CD4-positive, alpha-beta T cell (primary cell): Measurements from ENCODE around the gene MCTP1. TPM values are rescaled to one million over a fixed set of nuclear protein-coding genes. Genes with fewer than 3 reads are reported as not detected.

Experiments
- ATAC-seq: fragments of 200-7000 bp; cut with Tn5 transposase; one replicate; pipeline ENCODE4 v1.10.0; 2022; ENCODE audit warnings: mild to moderate bottlenecking; ENCODE audit not compliant: poor library complexity
- CTCF ChIA-PET: fragments of 350-600 bp; sonication (Branson Sonifier 250); formaldehyde crosslinking; loops from one replicate; lab custom pipeline; 2021; ENCODE audit warnings: antibody characterized with exemption, inconsistent platforms; lab: Charles Lee
- POLR2A ChIA-PET: fragments of 350-600 bp; sonication (Branson Sonifier 250); formaldehyde crosslinking; loops from one replicate; lab custom pipeline; 2021; ENCODE audit warnings: antibody characterized with exemption, inconsistent platforms; lab: Charles Lee
- DNase-seq, 14 experiments: peaks; one replicate each; pipeline ENCODE4 v3.0.0-alpha.2; 2013 to 2020; ENCODE audit warnings: mixed read lengths in 2 of 14
- H3K27ac ChIP-seq, 2 donors: one replicate each; pipeline versions ENCODE4 v1.5.1 to v1.7.0; 2013; ENCODE audit warnings: low read length in 2 of 2, low read depth in 1 of 2, mild to moderate bottlenecking in 1 of 2
- H3K27me3 ChIP-seq, 2 experiments: 1 replicate in 1 of 2; 2 replicates in 1 of 2; pipeline versions ENCODE4 v1.6.1 to v1.7.0; 2013; ENCODE audit warnings: low read length in 2 of 2, control low read depth in 1 of 2, mild to moderate bottlenecking in 1 of 2, moderate library complexity in 1 of 2; ENCODE audit not compliant: insufficient read depth in 2 of 2, control insufficient read depth in 1 of 2
- H3K36me3 ChIP-seq: one replicate; pipeline ENCODE4 v1.6.1; 2013; ENCODE audit warnings: low read length, control low read depth; ENCODE audit not compliant: insufficient read depth
- H3K4me1 ChIP-seq: one replicate; pipeline ENCODE4 v1.6.1; 2013; ENCODE audit warnings: low read length, control low read depth; ENCODE audit not compliant: insufficient read depth
- H3K4me3 ChIP-seq: one replicate; pipeline ENCODE4 v1.5.1; 2013; ENCODE audit warnings: mild to moderate bottlenecking, low read length, moderate library complexity
- H3K9me3 ChIP-seq, 2 experiments: 1 replicate in 1 of 2; 2 replicates in 1 of 2; pipeline versions ENCODE4 v1.6.1 to v1.7.0; 2013; ENCODE audit warnings: low read length in 2 of 2, mild to moderate bottlenecking in 2 of 2, control low read depth in 1 of 2, moderate library complexity in 1 of 2; ENCODE audit not compliant: control insufficient read depth in 1 of 2, insufficient read depth in 1 of 2
- H3K27ac Mint-ChIP-seq: one replicate; pipeline ENCODE4 v1.8.0; 2020; ENCODE audit warnings: mixed read lengths
- H3K27me3 Mint-ChIP-seq: one replicate; pipeline ENCODE4 v1.8.0; 2021; ENCODE audit warnings: mixed read lengths
- H3K36me3 Mint-ChIP-seq: one replicate; pipeline ENCODE4 v1.8.0; 2021; ENCODE audit warnings: low read depth, mixed read lengths
- H3K4me1 Mint-ChIP-seq: one replicate; pipeline ENCODE4 v1.8.0; 2021; ENCODE audit warnings: low read depth, mixed read lengths
- H3K4me3 Mint-ChIP-seq: one replicate; pipeline ENCODE4 v1.8.0; 2020; ENCODE audit warnings: mild to moderate bottlenecking, mixed read lengths
- H3K9me3 Mint-ChIP-seq: one replicate; pipeline ENCODE4 v1.8.0; 2020; ENCODE audit warnings: mixed read lengths
- intact Hi-C, 2 experiments: fragments of 100-400 bp; cut with DNase I in 1 of 2; cut with micrococcal nuclease in 1 of 2; formaldehyde crosslinking; loops; one replicate each; pipeline versions ENCODE4 v1.15.1 to v1.9.0; 2023 to 2025; cut with DNase I, micrococcal nuclease
- total RNA-seq, 174 experiments: library from RNA in 2 of 174; stranded (reverse) in 2 of 174; gene quantifications; one replicate each; pipeline ENCODE4 v1.2.3 and lab custom pipeline; 2021 to 2026
- TF ChIP-seq, protein P1 (sequence below): fragments of 200-600 bp; IDR thresholded peaks from one replicate; pipeline ENCODE4 v1.8.0; 2022; ENCODE audit warnings: antibody characterized with exemption, mild to moderate bottlenecking

Gene MCTP1
- total RNA-seq, 2 experiments from 2014 or later: 2.1 to 2.7 TPM

DNA sequence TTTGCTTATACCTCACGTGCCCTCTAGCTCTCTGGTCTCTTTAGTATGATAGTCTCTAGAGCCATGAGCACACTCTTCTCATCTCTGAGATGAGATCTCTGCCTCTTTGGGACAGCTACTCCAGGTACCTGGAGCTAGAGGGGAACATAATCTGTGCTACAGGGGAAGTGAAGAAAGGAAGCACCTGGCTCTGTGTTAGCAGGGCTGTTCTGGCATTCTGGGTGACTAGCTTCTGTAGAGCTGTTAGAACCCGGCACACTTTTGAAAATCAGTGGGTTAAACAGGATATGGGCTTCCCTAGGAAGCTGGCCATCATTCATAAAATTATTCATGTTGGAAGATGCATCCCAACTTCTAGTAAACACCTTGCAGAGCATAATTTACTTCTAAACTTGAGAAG lies 224.8 kb downstream of the MCTP1 start:
- POLR2A ChIA-PET: no interaction called here
- no peaks in the 10 kb centered on the region for H3K9me3 ChIP-seq

DNA sequence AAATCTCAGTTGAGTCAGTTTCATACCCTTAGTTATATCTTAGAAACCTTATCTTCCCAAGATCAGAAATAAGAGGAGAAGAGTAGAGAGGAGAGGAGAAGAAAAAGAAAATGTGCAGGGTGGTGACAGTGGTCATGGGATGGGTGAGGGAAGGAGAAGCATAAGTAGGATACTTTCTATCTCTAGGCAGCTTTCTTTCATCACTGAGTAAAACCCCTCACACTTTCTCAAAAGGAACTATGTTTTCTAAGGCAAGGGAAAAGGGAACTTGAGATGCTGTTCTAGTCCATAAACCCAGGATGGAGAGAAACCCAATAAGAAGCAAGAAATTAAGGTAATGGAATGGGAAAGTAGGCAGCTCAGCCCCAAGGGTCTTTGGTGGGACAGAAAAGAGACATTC lies 225.3 kb downstream of the MCTP1 start:
- Mint-ChIP-seq H3K36me3 (no peaks in the 10 kb centered on the region), H3K4me1 (no peaks in the 10 kb centered on the region), H3K4me3 (no peak overlapping the region), H3K27me3 (no peaks in the 10 kb centered on the region), H3K9me3 (no peaks in the 10 kb centered on the region), H3K27ac (no peak overlapping the region)
- Histone ChIP-seq H3K27ac (no peak overlapping the region), H3K9me3 (no peaks in the 10 kb centered on the region), H3K4me1 (no peaks in the 10 kb centered on the region), H3K36me3 (no peaks in the 10 kb centered on the region), H3K4me3 (no peak overlapping the region), H3K27me3 (no peaks in the 10 kb centered on the region)
- TF ChIP-seq, protein P1, sequence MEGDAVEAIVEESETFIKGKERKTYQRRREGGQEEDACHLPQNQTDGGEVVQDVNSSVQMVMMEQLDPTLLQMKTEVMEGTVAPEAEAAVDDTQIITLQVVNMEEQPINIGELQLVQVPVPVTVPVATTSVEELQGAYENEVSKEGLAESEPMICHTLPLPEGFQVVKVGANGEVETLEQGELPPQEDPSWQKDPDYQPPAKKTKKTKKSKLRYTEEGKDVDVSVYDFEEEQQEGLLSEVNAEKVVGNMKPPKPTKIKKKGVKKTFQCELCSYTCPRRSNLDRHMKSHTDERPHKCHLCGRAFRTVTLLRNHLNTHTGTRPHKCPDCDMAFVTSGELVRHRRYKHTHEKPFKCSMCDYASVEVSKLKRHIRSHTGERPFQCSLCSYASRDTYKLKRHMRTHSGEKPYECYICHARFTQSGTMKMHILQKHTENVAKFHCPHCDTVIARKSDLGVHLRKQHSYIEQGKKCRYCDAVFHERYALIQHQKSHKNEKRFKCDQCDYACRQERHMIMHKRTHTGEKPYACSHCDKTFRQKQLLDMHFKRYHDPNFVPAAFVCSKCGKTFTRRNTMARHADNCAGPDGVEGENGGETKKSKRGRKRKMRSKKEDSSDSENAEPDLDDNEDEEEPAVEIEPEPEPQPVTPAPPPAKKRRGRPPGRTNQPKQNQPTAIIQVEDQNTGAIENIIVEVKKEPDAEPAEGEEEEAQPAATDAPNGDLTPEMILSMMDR: no peak
- no peak for ATAC-seq
- POLR2A ChIA-PET: no interaction called here
- peak in 2 of 14 experiments; percentile 17 for DNase-seq
- CTCF ChIA-PET: no interaction called here
- intact Hi-C loops: no loop called here

More for the DNA sequence above, 224.8 kb downstream of the MCTP1 start:
- H3K36me3 Mint-ChIP-seq: no peaks in the 10 kb centered on the region
- no peaks in the 10 kb centered on the region for H3K4me1 Mint-ChIP-seq
- H3K4me1 ChIP-seq: no peaks in the 10 kb centered on the region
- intact Hi-C loops: no loop called here
- H3K4me3 Mint-ChIP-seq: no peak overlapping the region
- TF ChIP-seq, protein P1: no peak
- no peaks in the 10 kb centered on the region for H3K27me3 ChIP-seq
- DNase-seq (no peak), ATAC-seq (no peak)
- no peaks in the 10 kb centered on the region for H3K27me3 Mint-ChIP-seq
- H3K27ac Mint-ChIP-seq: no peak overlapping the region
- CTCF ChIA-PET: no interaction called here
- H3K36me3 ChIP-seq: no peaks in the 10 kb centered on the region
- H3K9me3 Mint-ChIP-seq: no peaks in the 10 kb centered on the region
- H3K27ac ChIP-seq: no peak overlapping the region
- H3K4me3 ChIP-seq: no peak overlapping the region

DNA sequence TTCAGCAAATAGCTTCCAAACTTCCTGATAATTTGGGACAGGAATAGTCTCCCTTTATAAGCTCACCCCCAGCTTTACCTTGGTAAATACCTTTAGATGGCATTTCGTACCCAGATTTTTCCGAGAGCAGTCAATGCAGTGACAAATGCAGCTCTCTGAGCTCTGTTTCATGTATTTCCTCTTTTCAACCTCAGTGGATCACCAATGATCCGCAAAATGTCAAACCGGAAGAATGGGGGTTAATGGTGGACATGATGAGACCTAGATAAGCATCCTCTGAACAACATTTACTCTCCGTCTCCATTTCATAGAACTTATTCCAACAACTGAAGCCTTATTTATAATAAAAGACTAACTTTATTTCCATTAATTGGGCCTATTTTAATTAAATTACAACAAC lies 227.3 kb downstream of the MCTP1 start:
- Histone ChIP-seq H3K36me3 (no peaks in the 10 kb centered on the region), H3K27me3 (no peaks in the 10 kb centered on the region), H3K4me3 (no peak overlapping the region), H3K4me1 (no peaks in the 10 kb centered on the region), H3K27ac (no peak overlapping the region), H3K9me3 (no peaks in the 10 kb centered on the region)
- POLR2A ChIA-PET: no interaction called here
- TF ChIP-seq, protein P1: no peak
- Mint-ChIP-seq H3K4me1 (no peaks in the 10 kb centered on the region), H3K36me3 (no peaks in the 10 kb centered on the region), H3K4me3 (no peak overlapping the region), H3K27me3 (no peaks in the 10 kb centered on the region), H3K27ac (no peak overlapping the region), H3K9me3 (no peaks in the 10 kb centered on the region)
- no peak for DNase-seq
- CTCF ChIA-PET: no interaction called here
- ATAC-seq: no peak
- intact Hi-C loops: no loop called here
